GM15510 (cell line): ENCODE results near the gene ACAD10.

Source experiments
- POLR2A ChIP-seq: IDR thresholded peaks from 3 replicates; pipeline ENCODE4 v1.6.1; 2011; ENCODE audit warnings: borderline replicate concordance; ENCODE audit not compliant: insufficient read length; ENCODE audit errors: extremely low read depth

The ACAD10 gene

GRCh38 chr12:111761706-111762105 lies 75.9 kb downstream of the ACAD10 start:
- no peak for TF ChIP-seq POLR2A

GRCh38 chr12:111764120-111764821 lies 78.4 kb downstream of the ACAD10 start:
- TF ChIP-seq POLR2A = no peak

- peak; percentile 51 for TF ChIP-seq POLR2A
These were observed 80.9 kb downstream of the ACAD10 start, which contains the start of gene ALDH2 for GRCh38 chr12:111766608-111767361. Gene ALDH2, plus strand, starts transcription at chr12:111766933. Its CDS starts 50 bp downstream, at chr12:111766983.

GRCh38 chr12:111767362-111768158 lies 81.7 kb downstream of the ACAD10 start:
- TF ChIP-seq POLR2A = no peak

- TF ChIP-seq POLR2A = no peak
These were observed 82.5 kb downstream of the ACAD10 start for GRCh38 chr12:111768159-111768895.

- TF ChIP-seq POLR2A = no peak
These were observed 83.7 kb downstream of the ACAD10 start for GRCh38 chr12:111769599-111769998.

- no peak for TF ChIP-seq POLR2A
These were observed 88.1 kb downstream of the ACAD10 start for GRCh38 chr12:111773801-111774551.

- peak; percentile 42 for TF ChIP-seq POLR2A
These were observed 89.6 kb downstream of the ACAD10 start for GRCh38 chr12:111775205-111776193.

- no peak for TF ChIP-seq POLR2A
These were observed 91.0 kb downstream of the ACAD10 start for GRCh38 chr12:111776836-111777344.

- no peak for TF ChIP-seq POLR2A
These were observed 91.6 kb downstream of the ACAD10 start for GRCh38 chr12:111777345-111778045.

GRCh38 chr12:111780166-111780565 lies 94.3 kb downstream of the ACAD10 start:
- TF ChIP-seq POLR2A = no peak

- no peak for TF ChIP-seq POLR2A
These were observed 94.8 kb downstream of the ACAD10 start for GRCh38 chr12:111780615-111781014.
